ENCODE measurements around the gene PVALB.

The PVALB gene

DNA sequence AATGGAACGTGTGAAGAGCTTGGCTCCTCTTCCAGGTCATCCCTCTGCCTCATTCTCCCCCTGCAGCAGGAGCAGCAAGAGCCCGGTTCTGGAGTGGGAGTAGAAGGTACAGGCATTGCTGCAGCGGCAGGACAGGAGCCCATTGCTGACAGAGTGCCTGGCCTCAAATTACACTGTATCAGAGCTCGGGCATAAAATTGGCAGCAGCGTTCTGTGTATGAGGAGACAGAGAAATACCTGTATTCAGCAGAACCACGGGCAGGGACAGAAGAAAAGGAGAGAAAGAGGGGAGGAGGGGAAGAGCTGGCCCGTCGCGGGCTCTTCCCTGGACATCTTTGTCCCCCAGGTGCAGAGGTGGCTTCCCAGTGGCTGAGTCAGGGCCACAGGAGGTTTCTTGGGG is 41.3 kb upstream of the PVALB start:
- no peaks in the 10 kb centered on the region for H3K4me1 ChIP-seq (ENCODE audit: insufficient read depth, low read length)

GRCh38 chr22:36856792-36857135 is 39.9 kb upstream of the PVALB start:
- Histone ChIP-seq H3K27ac (ENCODE audit: low read length) (no peak overlapping the region), H3K9ac (ENCODE audit: low read depth, low read length) (no peak overlapping the region), H3K4me3 (ENCODE audit: low read length) (no peak overlapping the region), H3K27me3 (ENCODE audit: insufficient read depth, low read length) (peaks cover 35% of the 10 kb centered on the region), H3K9me3 (ENCODE audit: insufficient read depth, low read depth, low read length) (no peaks in the 10 kb centered on the region), H3K36me3 (ENCODE audit: insufficient read depth, low read depth, low read length) (no peaks in the 10 kb centered on the region), H3K4me1 (ENCODE audit: insufficient read depth, low read length) (no peaks in the 10 kb centered on the region)

More for the DNA sequence above, 41.3 kb upstream of the PVALB start:
- Histone ChIP-seq H3K27ac (ENCODE audit: low read length) (no peak overlapping the region), H3K27me3 (ENCODE audit: insufficient read depth, low read length) (peaks cover 35% of the 10 kb centered on the region), H3K9ac (ENCODE audit: low read depth, low read length) (no peak overlapping the region), H3K4me3 (ENCODE audit: low read length) (no peak overlapping the region), H3K36me3 (ENCODE audit: insufficient read depth, low read depth, low read length) (no peaks in the 10 kb centered on the region), H3K9me3 (ENCODE audit: insufficient read depth, low read depth, low read length) (no peaks in the 10 kb centered on the region)

DNA sequence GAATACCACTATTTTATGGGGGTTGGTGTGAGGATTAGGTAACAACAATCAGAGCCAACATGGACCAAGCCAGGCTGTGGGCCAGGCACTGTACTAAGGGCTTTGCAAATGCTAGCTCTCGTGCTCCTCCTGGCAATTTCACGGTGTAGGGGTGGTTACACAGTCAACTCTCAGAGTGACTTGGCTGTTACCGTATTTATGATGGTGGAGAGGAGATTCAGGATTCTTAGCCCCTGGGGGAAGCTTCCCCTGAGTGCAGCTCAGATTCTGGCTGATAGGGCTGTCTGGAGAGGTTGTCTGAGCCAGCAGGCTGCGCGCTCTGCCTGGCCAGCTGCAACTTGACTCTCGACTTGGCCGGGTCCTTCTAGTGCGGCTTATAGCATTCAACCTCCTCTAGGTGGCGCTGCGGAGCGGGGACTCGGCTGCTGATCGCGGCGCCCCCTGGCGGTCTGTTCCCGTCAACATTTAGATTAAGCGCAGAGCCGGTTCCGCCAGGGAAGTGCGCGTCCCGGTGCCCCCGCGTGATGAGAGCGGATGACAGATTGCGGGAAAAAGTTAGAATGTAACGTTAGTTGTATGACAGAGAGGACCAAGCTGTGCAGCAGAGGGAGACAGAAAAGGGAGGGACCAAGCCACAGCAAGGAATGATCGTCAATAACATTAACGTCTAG is 39.4 kb upstream of the PVALB start:
- Histone ChIP-seq H3K9me3 (ENCODE audit: insufficient read depth, low read depth, low read length) (no peaks in the 10 kb centered on the region), H3K4me1 (ENCODE audit: insufficient read depth, low read length) (no peaks in the 10 kb centered on the region), H3K36me3 (ENCODE audit: insufficient read depth, low read depth, low read length) (no peaks in the 10 kb centered on the region), H3K4me3 (ENCODE audit: low read length) (no peak overlapping the region), H3K9ac (ENCODE audit: low read depth, low read length) (no peak overlapping the region), H3K27ac (ENCODE audit: low read length) (no peak overlapping the region), H3K27me3 (ENCODE audit: insufficient read depth, low read length) (peaks cover 35% of the 10 kb centered on the region)

GRCh38 chr22:36855478-36855877 is 38.6 kb upstream of the PVALB start:
- Histone ChIP-seq H3K27ac (ENCODE audit: low read length) (no peak overlapping the region), H3K27me3 (ENCODE audit: insufficient read depth, low read length) (peaks cover 39% of the 10 kb centered on the region), H3K9me3 (ENCODE audit: insufficient read depth, low read depth, low read length) (no peaks in the 10 kb centered on the region), H3K9ac (ENCODE audit: low read depth, low read length) (no peak overlapping the region), H3K4me3 (ENCODE audit: low read length) (no peak overlapping the region), H3K36me3 (ENCODE audit: insufficient read depth, low read depth, low read length) (no peaks in the 10 kb centered on the region), H3K4me1 (ENCODE audit: insufficient read depth, low read length) (no peaks in the 10 kb centered on the region)

GRCh38 chr22:36853407-36854099 is 36.7 kb upstream of the PVALB start:
- H3K4me1 ChIP-seq (ENCODE audit: insufficient read depth, low read length) = no peaks in the 10 kb centered on the region

GRCh38 chr22:36852056-36852973 is 35.5 kb upstream of the PVALB start:
- no peak overlapping the region for H3K4me3 ChIP-seq (ENCODE audit: low read length)
- no peak overlapping the region for H3K27ac ChIP-seq (ENCODE audit: low read length)
- no peak overlapping the region for H3K9ac ChIP-seq (ENCODE audit: low read depth, low read length)
- H3K36me3 ChIP-seq (ENCODE audit: insufficient read depth, low read depth, low read length) = no peaks in the 10 kb centered on the region
- peaks cover 13% of the 10 kb centered on the region for H3K27me3 ChIP-seq (ENCODE audit: insufficient read depth, low read length)
- H3K4me1 ChIP-seq (ENCODE audit: insufficient read depth, low read length) = no peaks in the 10 kb centered on the region
- no peaks in the 10 kb centered on the region for H3K9me3 ChIP-seq (ENCODE audit: insufficient read depth, low read depth, low read length)

More at GRCh38 chr22:36853407-36854099, 36.7 kb upstream of the PVALB start:
- H3K36me3 ChIP-seq (ENCODE audit: insufficient read depth, low read depth, low read length) = no peaks in the 10 kb centered on the region
- peaks cover 25% of the 10 kb centered on the region for H3K27me3 ChIP-seq (ENCODE audit: insufficient read depth, low read length)
- H3K27ac ChIP-seq (ENCODE audit: low read length) = no peak overlapping the region
- no peaks in the 10 kb centered on the region for H3K9me3 ChIP-seq (ENCODE audit: insufficient read depth, low read depth, low read length)
- no peak overlapping the region for H3K9ac ChIP-seq (ENCODE audit: low read depth, low read length)
- H3K4me3 ChIP-seq (ENCODE audit: low read length) = no peak overlapping the region

DNA sequence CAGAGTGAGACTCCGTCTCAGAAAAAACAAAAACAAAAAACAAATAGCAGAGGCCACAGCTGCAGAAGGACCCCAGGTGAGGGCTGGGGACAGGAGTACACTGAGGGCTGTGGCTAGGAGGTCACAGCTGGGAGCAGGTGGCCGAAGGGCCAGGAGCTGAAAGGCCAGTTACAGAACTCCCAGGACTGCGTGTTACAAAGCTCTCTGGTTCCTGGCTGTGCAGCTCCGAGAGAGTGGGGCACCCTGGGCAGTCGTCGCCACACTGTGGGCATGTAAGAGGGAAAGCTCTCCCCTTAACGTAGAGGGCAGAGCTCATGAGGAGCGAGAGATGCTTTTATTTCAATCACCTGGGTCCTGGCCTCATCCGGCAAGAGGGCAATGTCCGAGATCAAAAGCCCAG is 33.8 kb upstream of the PVALB start:
- Histone ChIP-seq H3K27ac (ENCODE audit: low read length) (no peak overlapping the region), H3K4me1 (ENCODE audit: insufficient read depth, low read length) (no peaks in the 10 kb centered on the region; the same call in 1 of the 2 replicates), H3K9me3 (ENCODE audit: insufficient read depth, low read depth, low read length) (no peaks in the 10 kb centered on the region), H3K9ac (ENCODE audit: low read depth, low read length) (no peak overlapping the region), H3K27me3 (ENCODE audit: insufficient read depth, low read length) (peaks cover 4% of the 10 kb centered on the region; the same call in 1 of the 2 replicates), H3K36me3 (ENCODE audit: insufficient read depth, low read depth, low read length) (no peaks in the 10 kb centered on the region), H3K4me3 (ENCODE audit: low read length) (no peak overlapping the region)

DNA sequence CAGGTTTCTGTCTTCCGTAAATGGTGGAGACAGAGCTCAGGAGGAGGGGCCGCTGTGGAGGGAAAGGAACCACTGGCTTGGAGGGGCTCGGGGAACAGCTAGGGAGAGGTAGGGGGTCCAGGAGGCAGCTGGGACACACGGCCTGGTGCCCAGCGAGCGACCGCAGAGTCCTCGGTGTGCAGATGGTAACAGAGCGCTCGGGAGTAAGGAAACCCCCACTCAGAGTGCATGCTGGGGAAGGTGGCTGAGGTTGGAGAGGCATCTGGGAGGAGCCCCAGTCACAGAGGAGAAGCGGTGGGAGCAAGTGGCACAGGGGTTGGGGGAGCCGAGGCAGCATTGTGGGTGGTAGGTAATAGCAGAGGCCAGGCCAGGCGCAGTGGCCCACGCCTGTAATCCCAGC is 33.2 kb upstream of the PVALB start:
- no peak overlapping the region for H3K27ac ChIP-seq (ENCODE audit: low read length)
- no peaks in the 10 kb centered on the region; the same call in 1 of the 2 replicates for H3K4me1 ChIP-seq (ENCODE audit: insufficient read depth, low read length)
- no peak overlapping the region for H3K4me3 ChIP-seq (ENCODE audit: low read length)
- peaks cover 4% of the 10 kb centered on the region; the same call in 1 of the 2 replicates for H3K27me3 ChIP-seq (ENCODE audit: insufficient read depth, low read length)
- no peak overlapping the region for H3K9ac ChIP-seq (ENCODE audit: low read depth, low read length)
- no peaks in the 10 kb centered on the region for H3K36me3 ChIP-seq (ENCODE audit: insufficient read depth, low read depth, low read length)
- no peaks in the 10 kb centered on the region for H3K9me3 ChIP-seq (ENCODE audit: insufficient read depth, low read depth, low read length)

- Histone ChIP-seq H3K4me3 (ENCODE audit: low read length) (no peak overlapping the region), H3K9me3 (ENCODE audit: insufficient read depth, low read depth, low read length) (no peaks in the 10 kb centered on the region), H3K9ac (ENCODE audit: low read depth, low read length) (no peak overlapping the region), H3K27ac (ENCODE audit: low read length) (no peak overlapping the region), H3K36me3 (ENCODE audit: insufficient read depth, low read depth, low read length) (no peaks in the 10 kb centered on the region), H3K4me1 (ENCODE audit: insufficient read depth, low read length) (no peaks in the 10 kb centered on the region; the same call in 1 of the 2 replicates), H3K27me3 (ENCODE audit: insufficient read depth, low read length) (peaks cover 4% of the 10 kb centered on the region; the same call in 1 of the 2 replicates)
Observed at GRCh38 chr22:36846949-36847348, 30.1 kb upstream of the PVALB start.

DNA sequence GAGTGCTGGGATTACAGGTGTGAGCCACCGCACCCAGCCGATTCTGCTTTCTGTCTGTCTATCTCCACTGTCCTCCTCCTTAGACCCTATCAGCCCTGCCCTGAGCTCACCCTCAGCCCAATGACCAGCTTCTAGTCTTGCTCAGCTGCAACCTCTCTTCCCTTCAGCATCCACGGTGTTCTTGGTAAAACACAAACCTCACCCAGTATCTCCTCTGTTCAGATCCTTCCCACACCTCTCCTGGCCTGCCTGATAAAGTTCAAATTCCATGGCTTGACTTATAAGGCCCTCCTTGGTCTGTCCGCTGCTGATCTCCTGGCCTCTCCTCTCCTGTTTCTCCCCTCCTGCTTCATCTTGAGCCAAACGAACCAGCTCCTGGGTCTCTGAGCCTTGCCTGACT is 29.4 kb upstream of the PVALB start:
- Histone ChIP-seq H3K9me3 (ENCODE audit: insufficient read depth, low read depth, low read length) (no peaks in the 10 kb centered on the region), H3K4me3 (ENCODE audit: low read length) (no peak overlapping the region), H3K36me3 (ENCODE audit: insufficient read depth, low read depth, low read length) (no peaks in the 10 kb centered on the region), H3K4me1 (ENCODE audit: insufficient read depth, low read length) (no peaks in the 10 kb centered on the region; the same call in 1 of the 2 replicates), H3K9ac (ENCODE audit: low read depth, low read length) (no peak overlapping the region), H3K27ac (ENCODE audit: low read length) (no peak overlapping the region), H3K27me3 (ENCODE audit: insufficient read depth, low read length) (peaks cover 4% of the 10 kb centered on the region; the same call in 1 of the 2 replicates)

DNA sequence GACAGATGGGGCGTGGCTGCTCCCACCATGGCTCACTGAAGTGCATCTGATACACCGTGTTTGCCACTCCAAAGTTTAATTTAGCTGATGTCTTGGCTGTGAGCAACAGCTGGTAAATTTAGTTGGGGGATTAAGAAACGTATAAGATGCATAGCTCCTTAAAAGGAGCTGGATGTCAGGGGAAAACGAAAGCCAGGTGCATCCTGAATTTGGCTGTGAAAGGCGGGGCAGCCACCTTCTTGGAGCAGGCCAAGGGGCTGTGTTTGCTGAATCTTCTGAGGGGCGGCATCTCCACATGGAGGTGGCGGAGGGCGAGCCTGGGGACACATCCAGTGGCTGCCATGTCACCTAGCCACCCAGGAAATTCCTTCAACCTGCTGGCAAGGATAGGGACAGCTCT is 23.3 kb upstream of the PVALB start:
- H3K36me3 ChIP-seq (ENCODE audit: insufficient read depth, low read depth, low read length) = no peaks in the 10 kb centered on the region
- H3K27ac ChIP-seq (ENCODE audit: low read length) = no peak overlapping the region
- no peak overlapping the region for H3K4me3 ChIP-seq (ENCODE audit: low read length)
- no peaks in the 10 kb centered on the region for H3K4me1 ChIP-seq (ENCODE audit: insufficient read depth, low read length)
- no peaks in the 10 kb centered on the region; the same call in 1 of the 2 replicates for H3K27me3 ChIP-seq (ENCODE audit: insufficient read depth, low read length)
- H3K9ac ChIP-seq (ENCODE audit: low read depth, low read length) = no peak overlapping the region
- H3K9me3 ChIP-seq (ENCODE audit: insufficient read depth, low read depth, low read length) = no peaks in the 10 kb centered on the region
